Aorta (tissue), 5 donors: ENCODE measurements around the gene FAM186B. TPM values are rescaled to one million over a fixed set of nuclear protein-coding genes. Genes with fewer than 3 reads are reported as not detected.

ENCODE experiments used
- ATAC-seq: fragments of 200-7000 bp; cut with Tn5 transposase; one replicate; pipeline ENCODE4 v1.9.1; 2022; ENCODE audit warnings: moderate library complexity; ENCODE audit not compliant: low FRiP score
- DNase-seq, 2 donors: peaks; one replicate each; pipeline ENCODE4 v3.0.0-alpha.2; 2020
- H3K27ac ChIP-seq, 2 donors: one replicate each; pipeline ENCODE4 v1.5.1; 2013; ENCODE audit warnings: low read length in 2 of 2, mild to moderate bottlenecking in 2 of 2, moderate library complexity in 2 of 2, control low read depth in 1 of 2, inconsistent platforms in 1 of 2, low read depth in 1 of 2
- H3K27me3 ChIP-seq, 2 donors: one replicate each; pipeline ENCODE4 v1.6.1; 2013; ENCODE audit warnings: control low read depth in 1 of 2, low read length in 1 of 2, mild to moderate bottlenecking in 1 of 2, moderate library complexity in 1 of 2; ENCODE audit not compliant: insufficient read depth in 2 of 2, control insufficient read depth in 1 of 2
- H3K36me3 ChIP-seq, 2 donors: one replicate each; pipeline ENCODE4 v1.6.1; 2013; ENCODE audit warnings: control low read depth in 1 of 2, low read length in 1 of 2, mild to moderate bottlenecking in 1 of 2; ENCODE audit not compliant: insufficient read depth in 2 of 2, control insufficient read depth in 1 of 2
- H3K4me1 ChIP-seq, 2 donors: one replicate each; pipeline ENCODE4 v1.6.1; 2013; ENCODE audit warnings: low read length in 2 of 2, control low read depth in 1 of 2, mild to moderate bottlenecking in 1 of 2, moderate library complexity in 1 of 2; ENCODE audit not compliant: insufficient read depth in 2 of 2, control insufficient read depth in 1 of 2
- H3K4me3 ChIP-seq, 2 donors: one replicate each; pipeline ENCODE4 v1.5.1; 2013; ENCODE audit warnings: low read length in 2 of 2, control low read depth in 1 of 2, mild to moderate bottlenecking in 1 of 2
- H3K9me3 ChIP-seq: one replicate; pipeline ENCODE4 v1.6.1; 2013; ENCODE audit warnings: mild to moderate bottlenecking, low read length; ENCODE audit not compliant: control insufficient read depth
- WGBS, 2 donors: extraction: QIAGEN DNeasy Blood & Tissue Kit; methylation state at CpG; one replicate each; pipeline ENCODE4 v1.1.7; 2013; 5-methylcytosine and 5-hydroxymethylcytosine counted together
- intact Hi-C, 2 donors: fragments of 100-400 bp; cut with DNase I; formaldehyde crosslinking; loops; one replicate each; pipeline versions ENCODE4 v1.14.2 to v1.15.0; 2022
- polyA plus RNA-seq, 2 donors: library from polyadenylated mRNA; stranded (reverse); fragments of 200-250 nt; gene quantifications; one replicate each; pipeline ENCODE4 v1.2.3, GENCODE V29; 2013
- total RNA-seq, 2 donors: library from RNA; stranded (reverse); fragmentation: NEBNext Ultra II Directional; extraction: Animal tissue kit (Norgen Biotek cat#: 25700); gene quantifications; one replicate each; pipeline ENCODE4 v1.2.1, GENCODE V29; 2021
- donor health status: healthy with polysubstance abuse.
- donor health status: Bipolar disorder and iron deficiency.
- donor health status: DM: no; HTN: no; CAD: no.
- donor health status: DM: no; HTN: no; CAD: no.
- donor health status: DM: yes; HTN: yes; CAD: no.

The FAM186B gene
- total and polyA plus RNA-seq, 4 donors = 0.23 to 0.30 (median 0.26) TPM; not detected in 1

DNA sequence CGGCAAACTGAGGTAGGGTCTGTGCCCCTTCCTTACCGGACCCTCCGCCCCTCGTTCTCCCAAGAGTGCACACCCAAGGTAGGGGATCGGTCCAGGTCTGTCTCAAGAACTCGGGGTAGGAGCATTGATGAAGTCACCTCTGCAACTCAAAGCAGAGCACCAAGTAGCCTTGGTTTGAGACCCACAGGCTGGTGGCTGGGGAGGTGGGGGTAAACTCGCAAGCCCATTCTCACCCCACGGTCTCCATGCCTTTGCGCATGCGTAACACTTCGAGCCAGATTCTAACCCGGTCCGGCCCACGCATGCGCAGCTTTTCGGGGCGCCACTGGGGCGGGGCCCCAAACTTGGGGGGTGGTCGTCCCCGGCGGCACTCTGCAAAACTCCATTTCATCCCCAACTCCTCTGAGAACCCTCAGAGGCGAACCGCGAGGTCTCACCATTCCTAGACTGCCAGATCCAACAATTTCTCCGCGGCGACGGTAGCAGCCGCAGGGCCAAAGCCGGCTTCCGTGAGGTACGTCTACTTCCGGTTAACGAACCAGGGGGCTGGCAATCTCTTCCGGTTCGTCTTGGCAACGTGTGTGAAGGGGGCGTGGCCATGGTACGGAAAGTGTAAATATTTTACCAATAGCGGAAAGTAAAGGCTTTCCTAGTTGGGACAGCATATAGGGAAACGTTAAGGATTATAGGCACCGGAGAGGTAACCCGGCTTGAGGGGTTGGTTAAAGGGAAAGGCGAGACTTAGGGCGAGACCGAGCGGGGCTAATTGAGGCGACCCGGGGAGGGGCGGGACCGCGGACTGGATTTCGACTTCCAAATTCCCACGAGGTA is 37.6 kb downstream of the FAM186B start, which contains the start of gene MCRS1:
TSS of gene MCRS1 (minus strand) at position 532 of the 831 bp plus-strand sequence. CDS start 1,411 bp downstream, outside the sequence.
- Histone ChIP-seq H3K27ac (peak within 1 kb of the TSS in 1 of 2 donors; percentile 48), H3K4me1 (peaks cover 0 to 4% of the 10 kb centered on the region in 2 donors), H3K36me3 (peaks cover 0 to 2% of the 10 kb centered on the region in 2 donors), H3K9me3 (no peaks in the 10 kb centered on the region), H3K4me3 (peak within 1 kb of the TSS; percentile 72 to 73), H3K27me3 (no peaks in the 10 kb centered on the region)
- ATAC-seq = peak; percentile 93
- peak; percentile 92 to 94 for DNase-seq
- intact Hi-C loops = no loop called here
- WGBS, 2 donors = 0% methylated on average over 54 of the region's 54 CpGs

GRCh38 chr12:49567302-49567610 is 38.2 kb downstream of the FAM186B start:
- 2 to 4% methylated on average over 11 of the region's 11 CpGs for WGBS, 2 donors
- intact Hi-C loops = no loop called here
- no peaks in the 10 kb centered on the region for H3K27me3 ChIP-seq
- H3K9me3 ChIP-seq = no peaks in the 10 kb centered on the region
- DNase-seq = no peak
- no peak overlapping the region for H3K27ac ChIP-seq
- peaks cover 0 to 4% of the 10 kb centered on the region in 2 donors for H3K4me1 ChIP-seq
- no peak for ATAC-seq
- H3K4me3 ChIP-seq = peak overlapping the region; percentile 72 to 73
- H3K36me3 ChIP-seq = peaks cover 0 to 4% of the 10 kb centered on the region in 2 donors

DNA sequence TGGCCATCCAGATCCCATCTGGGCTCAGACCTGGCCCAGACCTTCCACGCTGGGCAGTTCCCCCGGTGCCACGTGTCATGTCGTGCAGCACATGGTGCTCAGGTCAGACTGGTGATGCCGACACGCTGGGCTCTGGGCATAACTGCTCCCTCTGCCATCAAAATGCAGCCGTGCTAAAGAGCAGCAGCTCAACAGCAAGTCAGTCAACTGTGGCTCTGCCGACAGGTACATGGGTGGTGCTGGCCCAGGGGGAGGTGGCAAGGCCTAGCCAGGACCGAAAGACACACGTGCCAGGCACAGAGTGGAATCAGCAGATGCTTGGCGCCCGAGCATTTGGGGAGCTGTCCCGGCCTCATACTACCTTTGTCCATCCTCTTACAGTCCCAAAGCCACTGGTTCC is 39.1 kb downstream of the FAM186B start:
- Histone ChIP-seq H3K27me3 (no peaks in the 10 kb centered on the region), H3K27ac (no peak overlapping the region), H3K4me3 (no peak overlapping the region), H3K36me3 (peaks cover 0 to 4% of the 10 kb centered on the region in 2 donors), H3K4me1 (peaks cover 0 to 4% of the 10 kb centered on the region in 2 donors), H3K9me3 (no peaks in the 10 kb centered on the region)
- DNase-seq (peak in 1 of 2 donors; percentile 62), ATAC-seq (no peak)
- intact Hi-C loops = no loop called here
- WGBS, 2 donors = 89 to 92% methylated on average over 13 of the region's 13 CpGs

GRCh38 chr12:49565406-49566265 is 39.8 kb downstream of the FAM186B start:
- H3K27me3 ChIP-seq = no peaks in the 10 kb centered on the region
- intact Hi-C loops = no loop called here
- no peaks in the 10 kb centered on the region for H3K9me3 ChIP-seq
- H3K36me3 ChIP-seq = peaks cover 0 to 4% of the 10 kb centered on the region in 2 donors
- H3K4me3 ChIP-seq = no peak overlapping the region
- ATAC-seq (no peak), DNase-seq (peak in 1 of 2 donors; percentile 39)
- WGBS, 2 donors = 88 to 91% methylated on average over 12 of the region's 12 CpGs
- peaks cover 0 to 4% of the 10 kb centered on the region in 2 donors for H3K4me1 ChIP-seq
- no peak overlapping the region for H3K27ac ChIP-seq

GRCh38 chr12:49564686-49565405 is 40.6 kb downstream of the FAM186B start:
- no peak overlapping the region for H3K4me3 ChIP-seq
- H3K27ac ChIP-seq = no peak overlapping the region
- H3K36me3 ChIP-seq = peaks cover 0 to 4% of the 10 kb centered on the region in 2 donors
- intact Hi-C loops = no loop called here
- H3K4me1 ChIP-seq = peaks cover 0 to 4% of the 10 kb centered on the region in 2 donors
- H3K27me3 ChIP-seq = no peaks in the 10 kb centered on the region
- peak in 1 of 2 donors; percentile 62 for DNase-seq
- no peak for ATAC-seq
- WGBS, 2 donors = 67 to 71% methylated on average over 8 of the region's 8 CpGs
- no peaks in the 10 kb centered on the region for H3K9me3 ChIP-seq

DNA sequence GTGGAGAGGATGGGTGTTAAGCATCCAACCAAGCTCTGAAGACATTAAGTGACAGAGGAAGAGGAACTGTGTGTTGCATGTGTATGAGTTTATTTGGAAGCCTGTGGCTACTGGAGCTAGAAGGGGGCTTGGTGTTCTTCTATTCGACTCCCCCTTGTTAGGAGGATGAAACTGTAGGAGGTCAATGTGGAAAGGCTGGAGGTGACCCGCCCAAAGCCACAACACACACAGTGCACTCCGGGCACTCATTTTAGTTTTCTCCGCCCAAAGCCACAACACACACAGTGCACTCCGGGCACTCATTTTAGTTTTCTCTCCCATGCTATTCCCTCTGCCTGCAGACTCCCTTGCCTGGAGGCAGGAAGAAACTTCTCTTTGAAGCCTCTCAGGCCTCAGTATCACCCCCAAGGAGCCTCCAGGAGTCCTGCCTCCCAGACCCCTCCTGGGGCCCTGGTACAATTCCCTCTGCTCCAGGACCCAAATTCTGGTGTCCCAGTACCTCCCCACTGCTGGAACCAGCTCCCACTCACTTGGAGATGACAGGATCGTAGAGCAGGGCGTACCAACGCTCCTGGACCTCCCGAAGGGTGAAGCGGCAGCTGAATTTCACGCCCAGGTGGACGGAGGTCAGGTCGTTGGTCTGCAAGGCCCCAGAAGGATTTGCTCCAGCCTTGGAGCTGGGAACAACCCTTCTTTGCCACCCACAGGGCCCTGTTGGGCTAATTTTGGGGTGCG is 41.3 kb downstream of the FAM186B start:
- DNase-seq (no peak), ATAC-seq (no peak)
- Histone ChIP-seq H3K27me3 (no peaks in the 10 kb centered on the region), H3K4me3 (no peak overlapping the region), H3K9me3 (no peaks in the 10 kb centered on the region), H3K4me1 (peaks cover 0 to 4% of the 10 kb centered on the region in 2 donors), H3K27ac (no peak overlapping the region), H3K36me3 (peaks cover 3 to 7% of the 10 kb centered on the region in 2 donors)
- intact Hi-C loops = no loop called here
- 94% methylated on average over 14 of the region's 14 CpGs for whole genome bisulfite sequencing, 2 donors

DNA sequence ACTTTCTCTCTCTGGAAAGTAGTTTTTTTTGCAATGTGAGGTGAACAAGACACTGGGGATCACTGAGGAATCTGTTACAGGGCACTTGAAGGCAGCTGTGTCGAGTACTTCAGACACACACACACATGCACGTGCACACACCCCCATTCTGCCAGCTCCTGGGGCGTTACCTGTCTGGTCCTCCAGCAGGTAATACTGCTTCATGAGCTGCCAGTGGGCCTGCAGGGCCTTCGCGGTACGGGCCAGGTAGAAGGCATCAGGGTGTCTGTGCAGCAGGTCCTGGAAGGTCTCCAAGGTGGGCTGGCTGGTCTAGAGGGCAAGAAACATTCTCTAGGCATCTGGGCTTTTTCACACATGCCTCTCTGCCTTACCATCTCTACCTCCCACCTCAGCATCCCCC is 42.6 kb downstream of the FAM186B start:
- H3K9me3 ChIP-seq = no peaks in the 10 kb centered on the region
- H3K27ac ChIP-seq = no peak overlapping the region
- H3K36me3 ChIP-seq = peaks cover 3 to 11% of the 10 kb centered on the region in 2 donors
- H3K4me3 ChIP-seq = no peak overlapping the region
- ATAC-seq = no peak
- peak in 1 of 2 donors; percentile 48 for DNase-seq
- 89 to 92% methylated on average over 6 of the region's 6 CpGs for WGBS, 2 donors
- peaks cover 0 to 4% of the 10 kb centered on the region in 2 donors for H3K4me1 ChIP-seq
- no peaks in the 10 kb centered on the region for H3K27me3 ChIP-seq
- intact Hi-C loops = no loop called here

DNA sequence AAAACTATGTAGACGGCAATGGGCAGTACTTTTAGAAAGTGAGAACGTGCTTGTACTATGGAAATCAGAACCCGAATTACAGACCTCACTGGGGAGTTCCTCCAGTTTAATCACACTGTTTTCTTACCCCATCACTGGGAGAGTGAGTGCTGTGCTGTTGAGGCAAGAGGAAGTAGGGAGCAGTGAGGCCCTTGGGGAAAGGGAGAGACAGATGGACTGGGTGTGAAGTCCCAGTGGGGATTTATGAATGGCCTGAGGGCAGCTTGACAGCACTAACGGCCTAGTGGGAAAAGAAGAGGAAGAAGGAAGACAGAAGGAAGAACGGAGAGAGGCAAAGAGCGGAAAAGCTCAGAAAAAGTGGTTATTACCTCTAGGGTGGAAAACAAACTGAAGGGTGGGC is 43.2 kb downstream of the FAM186B start:
- H3K27ac ChIP-seq = no peak overlapping the region
- peaks cover 0 to 4% of the 10 kb centered on the region in 2 donors for H3K4me1 ChIP-seq
- H3K4me3 ChIP-seq = no peak overlapping the region
- H3K27me3 ChIP-seq = no peaks in the 10 kb centered on the region
- intact Hi-C loops = no loop called here
- peaks cover 3 to 13% of the 10 kb centered on the region in 2 donors for H3K36me3 ChIP-seq
- no peak for ATAC-seq
- WGBS, 2 donors = 71 to 79% methylated on average over 6 of the region's 6 CpGs
- H3K9me3 ChIP-seq = no peaks in the 10 kb centered on the region
- no peak for DNase-seq
